GM23338 (cell line): ENCODE measurements around the gene XYLT1. TPM values are rescaled to one million over a fixed set of nuclear protein-coding genes. Genes with fewer than 3 reads are reported as not detected.

Experiments used
- ATAC-seq: fragments of 200-7000 bp; cut with Tn5 transposase; 3 replicates; pipeline ENCODE4 v1.9.1; 2020
- DNase-seq: peaks from one replicate; pipeline ENCODE4 v3.0.0-alpha.2; 2015; ENCODE audit warnings: low spot score
- H2AFZ ChIP-seq: fragments of 200-600 bp; sonication (generic); 2 replicates; pipeline ENCODE4 v1.8.0; 2016; ENCODE audit warnings: antibody characterized with exemption, mild to moderate bottlenecking, moderate library complexity
- H3F3A ChIP-seq: fragments of 200-600 bp; sonication (generic); replicated peaks from 2 replicates; pipeline ENCODE4 v1.8.0; 2017; ENCODE audit warnings: antibody characterized with exemption, mixed run types, low read depth
- H3K27ac ChIP-seq: fragments of 200-600 bp; sonication (generic); 2 replicates; pipeline ENCODE4 v1.6.1; 2016; ENCODE audit warnings: low read depth
- H3K27me3 ChIP-seq: fragments of 200-600 bp; sonication (generic); 2 replicates; pipeline ENCODE4 v1.8.0; 2016; ENCODE audit warnings: mild to moderate bottlenecking, mixed run types, moderate library complexity; ENCODE audit not compliant: insufficient read depth
- H3K36me3 ChIP-seq: fragments of 200-600 bp; sonication (generic); 2 replicates; pipeline ENCODE4 v1.8.0; 2016; ENCODE audit warnings: mild to moderate bottlenecking; ENCODE audit not compliant: insufficient read depth
- H3K4me1 ChIP-seq: fragments of 200-600 bp; sonication (generic); 2 replicates; pipeline ENCODE4 v1.8.0; 2016; ENCODE audit warnings: mild to moderate bottlenecking, moderate library complexity; ENCODE audit not compliant: insufficient read depth
- H3K4me2 ChIP-seq: fragments of 200-600 bp; sonication (generic); 2 replicates; pipeline ENCODE4 v1.7.1; 2017; ENCODE audit warnings: mixed run types
- H3K4me3 ChIP-seq: fragments of 200-600 bp; sonication (generic); 2 replicates; pipeline ENCODE4 v1.6.1; 2016; ENCODE audit warnings: mixed run types
- H3K79me2 ChIP-seq: fragments of 200-600 bp; sonication (generic); replicated peaks from 2 replicates; pipeline ENCODE4 v1.8.0; 2017; ENCODE audit warnings: mild to moderate bottlenecking; ENCODE audit not compliant: insufficient read depth
- H3K9me2 ChIP-seq: fragments of 200-600 bp; sonication (generic); 2 replicates; pipeline ENCODE4 v1.8.0; 2017; ENCODE audit not compliant: insufficient read depth
- H4K20me1 ChIP-seq: fragments of 200-600 bp; sonication (generic); replicated peaks from 2 replicates; pipeline ENCODE4 v1.8.0; 2017; ENCODE audit warnings: mild to moderate bottlenecking; ENCODE audit not compliant: insufficient read depth
- H3K27ac Mint-ChIP-seq: 2 replicates; pipeline ENCODE4 v1.8.0; 2020; ENCODE audit warnings: inconsistent platforms, mild to moderate bottlenecking, moderate library complexity, mixed read lengths
- H3K27me3 Mint-ChIP-seq: 3 replicates; pipeline ENCODE4 v1.8.0; 2022; ENCODE audit warnings: low read depth, mild to moderate bottlenecking, moderate library complexity, mixed read lengths, inconsistent platforms; ENCODE audit not compliant: insufficient read depth, poor library complexity
- H3K36me3 Mint-ChIP-seq: 3 replicates; pipeline ENCODE4 v1.8.0; 2021; ENCODE audit warnings: low read depth, mild to moderate bottlenecking, inconsistent platforms, moderate library complexity, mixed read lengths
- H3K4me1 Mint-ChIP-seq: 3 replicates; pipeline ENCODE4 v1.8.0; 2020; ENCODE audit warnings: mild to moderate bottlenecking, inconsistent platforms, mixed read lengths
- H3K4me3 Mint-ChIP-seq: 3 replicates; pipeline ENCODE4 v1.8.0; 2021; ENCODE audit warnings: moderate library complexity, mild to moderate bottlenecking, inconsistent platforms, mixed read lengths
- H3K9me3 Mint-ChIP-seq: 3 replicates; pipeline ENCODE4 v1.8.0; 2020; ENCODE audit warnings: moderate library complexity, mild to moderate bottlenecking, inconsistent platforms, mixed read lengths
- CREB1 ChIP-seq: fragments of 250-450 bp; sonication (Bioruptor Pico); IDR thresholded peaks from 2 replicates; pipeline ENCODE4 v1.5.0; 2020; ENCODE audit warnings: low read depth, mild to moderate bottlenecking, moderate library complexity
- EZH2 ChIP-seq: fragments of 200-600 bp; sonication (generic); IDR thresholded peaks from one replicate; pipeline ENCODE4 v1.8.0; 2017; ENCODE audit warnings: antibody characterized with exemption, mild to moderate bottlenecking, low read depth; ENCODE audit not compliant: unreplicated experiment
- EZH2phosphoT487 ChIP-seq: fragments of 200-600 bp; sonication (generic); IDR thresholded peaks from one replicate; pipeline ENCODE4 v1.8.1; 2018; ENCODE audit warnings: antibody characterized with exemption; ENCODE audit not compliant: unreplicated experiment
- JUNB ChIP-seq: IDR thresholded peaks from one replicate; pipeline ENCODE4 v1.6.1; 2016; ENCODE audit warnings: antibody characterized with exemption; ENCODE audit not compliant: unreplicated experiment
- NANOG ChIP-seq: IDR thresholded peaks from 2 replicates; pipeline ENCODE4 v1.6.1; 2016; ENCODE audit warnings: antibody characterized with exemption, borderline replicate concordance
- POLR2AphosphoS5 ChIP-seq: IDR thresholded peaks from 2 replicates; pipeline ENCODE4 v1.6.1; 2016; ENCODE audit warnings: antibody characterized with exemption, low read depth
- STAT1 ChIP-seq: IDR thresholded peaks from one replicate; pipeline ENCODE4 v1.6.1; 2016; ENCODE audit warnings: antibody characterized with exemption; ENCODE audit not compliant: unreplicated experiment
- ZNF114 ChIP-seq: fragments of 250-450 bp; sonication (Bioruptor Pico); IDR thresholded peaks from 2 replicates; pipeline ENCODE4 v1.5.0; 2020; ENCODE audit warnings: mild to moderate bottlenecking, moderate library complexity
- ZNF331 ChIP-seq: fragments of 250-450 bp; sonication (Bioruptor Pico); IDR thresholded peaks from 2 replicates; pipeline ENCODE4 v1.5.0; 2020; ENCODE audit warnings: low read depth, mild to moderate bottlenecking, moderate library complexity
- polyA plus RNA-seq: library from polyadenylated mRNA; unstranded; fragments of >200 nt; fragmentation: Nextera tagmentation; extraction: Ambion mirVana; gene quantifications from 2 replicates; pipeline ENCODE4 v1.2.1, GENCODE V29; 2016
- total RNA-seq: library from RNA; depleted of rRNA; stranded (reverse); fragments of >200 nt; shearing (Covaris generic); gene quantifications from 2 replicates; pipeline ENCODE4 v1.2.3, GENCODE V29; 2014
- TF ChIP-seq, protein P1 (sequence below), 2 experiments: fragments of 200-600 bp in 1 of 2; sonication (generic) in 1 of 2; conservative IDR thresholded peaks; 2 replicates each; pipeline versions ENCODE4 v1.5.1 to v1.6.1; 2016 to 2017; ENCODE audit warnings: antibody characterized with exemption in 2 of 2, low read depth in 2 of 2, mild to moderate bottlenecking in 2 of 2, moderate library complexity in 1 of 2
- TF ChIP-seq, protein P2 (sequence below): IDR thresholded peaks from one replicate; pipeline ENCODE4 v1.6.1; 2018; ENCODE audit warnings: antibody characterized with exemption; ENCODE audit not compliant: unreplicated experiment

XYLT1 gene
- total and polyA plus RNA-seq, 2 experiments from 2014 or later: 3.5 to 24.7 TPM

DNA sequence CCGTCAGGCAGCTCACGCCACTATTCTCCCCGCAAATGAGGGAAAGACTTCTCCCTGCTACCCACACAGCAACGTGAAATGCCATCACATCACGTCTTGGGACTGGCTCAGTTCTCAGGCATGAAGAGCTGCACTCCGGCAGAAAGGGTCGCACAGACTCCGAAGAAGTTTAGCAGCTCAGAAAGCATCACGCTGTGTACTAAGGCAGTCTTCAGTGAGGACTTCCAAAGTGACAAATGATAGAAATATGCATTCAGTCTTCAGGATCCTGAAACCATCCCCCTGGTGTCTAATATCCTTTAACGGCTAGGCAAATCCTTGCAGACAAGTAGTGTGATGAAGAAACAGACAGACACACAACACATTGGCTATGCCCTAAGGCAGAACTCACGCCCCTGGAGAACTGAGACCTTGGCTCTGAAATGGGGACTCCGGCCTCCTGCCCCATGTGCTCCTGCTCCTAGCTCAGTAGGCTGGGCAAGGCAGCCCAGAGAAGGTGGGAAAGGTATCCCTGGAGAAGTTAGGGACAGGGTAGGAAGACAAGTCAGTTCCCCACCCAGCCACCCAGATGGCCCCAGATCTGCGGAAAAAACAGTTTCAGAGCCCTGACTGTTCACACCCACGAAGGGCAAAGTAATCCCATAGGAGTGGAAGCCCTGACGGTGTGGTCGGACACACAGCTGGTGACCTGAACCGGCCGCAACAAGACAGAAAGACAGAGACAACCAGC, 1.6 kb downstream of the XYLT1 start:
- Mint-ChIP-seq H3K9me3 (no peaks in the 10 kb centered on the region; the same call in 2 of the 3 replicates), H3K4me3 (peak overlapping the region; percentile 77), H3K27me3 (peaks cover 32% of the 10 kb centered on the region), H3K4me1 (peaks cover 52% of the 10 kb centered on the region), H3K36me3 (peaks cover 4% of the 10 kb centered on the region; the same call in 1 of the 3 replicates), H3K27ac (no peak overlapping the region)
- Histone ChIP-seq H3F3A (peaks cover 7% of the 10 kb centered on the region; the same call in 1 of the 2 replicates), H3K27ac (no peak overlapping the region), H3K27me3 (peaks cover 28% of the 10 kb centered on the region), H3K4me1 (peaks cover 52% of the 10 kb centered on the region), H3K9me2 (no peaks in the 10 kb centered on the region), H3K4me3 (peak overlapping the region; percentile 83), H3K36me3 (no peaks in the 10 kb centered on the region), H3K4me2 (peak overlapping the region; percentile 91), H2AFZ (no peak overlapping the region), H3K79me2 (peaks cover 54% of the 10 kb centered on the region), H4K20me1 (peaks cover 12% of the 10 kb centered on the region; the same call in 1 of the 2 replicates)
- no peak for DNase-seq
- no peak for TF ChIP-seq EZH2
- TF ChIP-seq, protein P1, sequence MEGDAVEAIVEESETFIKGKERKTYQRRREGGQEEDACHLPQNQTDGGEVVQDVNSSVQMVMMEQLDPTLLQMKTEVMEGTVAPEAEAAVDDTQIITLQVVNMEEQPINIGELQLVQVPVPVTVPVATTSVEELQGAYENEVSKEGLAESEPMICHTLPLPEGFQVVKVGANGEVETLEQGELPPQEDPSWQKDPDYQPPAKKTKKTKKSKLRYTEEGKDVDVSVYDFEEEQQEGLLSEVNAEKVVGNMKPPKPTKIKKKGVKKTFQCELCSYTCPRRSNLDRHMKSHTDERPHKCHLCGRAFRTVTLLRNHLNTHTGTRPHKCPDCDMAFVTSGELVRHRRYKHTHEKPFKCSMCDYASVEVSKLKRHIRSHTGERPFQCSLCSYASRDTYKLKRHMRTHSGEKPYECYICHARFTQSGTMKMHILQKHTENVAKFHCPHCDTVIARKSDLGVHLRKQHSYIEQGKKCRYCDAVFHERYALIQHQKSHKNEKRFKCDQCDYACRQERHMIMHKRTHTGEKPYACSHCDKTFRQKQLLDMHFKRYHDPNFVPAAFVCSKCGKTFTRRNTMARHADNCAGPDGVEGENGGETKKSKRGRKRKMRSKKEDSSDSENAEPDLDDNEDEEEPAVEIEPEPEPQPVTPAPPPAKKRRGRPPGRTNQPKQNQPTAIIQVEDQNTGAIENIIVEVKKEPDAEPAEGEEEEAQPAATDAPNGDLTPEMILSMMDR (conservative IDR thresholded peaks at IDR 0.05; ENCODE audit: low read depth in 2 of 2): no peak
- TF ChIP-seq NANOG: no peak
- no peak for TF ChIP-seq STAT1
- TF ChIP-seq ZNF331 (CRISPR knock-in tag): no peak
- ATAC-seq: peak; percentile 4

DNA sequence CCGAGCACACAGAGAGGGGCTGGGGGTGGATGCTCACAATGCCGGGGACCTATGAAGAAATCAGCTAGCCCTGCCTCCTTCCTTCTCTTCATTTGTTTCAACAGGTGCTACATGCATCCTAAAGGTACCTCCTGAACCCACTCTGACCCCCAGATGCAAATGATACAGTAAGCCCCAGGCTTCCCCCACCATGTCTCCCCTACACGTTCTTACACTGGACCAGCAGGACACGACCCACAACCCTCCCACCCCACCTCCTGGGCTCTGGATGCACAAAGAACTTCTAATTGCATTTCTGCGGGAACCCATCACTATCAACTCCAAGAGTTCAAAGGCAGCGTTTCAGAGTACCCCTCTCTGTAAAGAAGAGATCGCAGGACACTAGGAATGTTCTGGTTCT, 2.1 kb downstream of the XYLT1 start:
- Mint-ChIP-seq H3K27me3 (peaks cover 32% of the 10 kb centered on the region), H3K9me3 (no peaks in the 10 kb centered on the region; the same call in 2 of the 3 replicates), H3K36me3 (peaks cover 7% of the 10 kb centered on the region; the same call in 2 of the 3 replicates), H3K4me3 (peak overlapping the region; percentile 77), H3K4me1 (peaks cover 51% of the 10 kb centered on the region), H3K27ac (no peak overlapping the region)
- peaks cover 28% of the 10 kb centered on the region for H3K27me3 ChIP-seq
- no peak overlapping the region for H3K27ac ChIP-seq
- H3F3A ChIP-seq: peaks cover 5% of the 10 kb centered on the region; the same call in 1 of the 2 replicates
- H3K36me3 ChIP-seq: no peaks in the 10 kb centered on the region
- peaks cover 12% of the 10 kb centered on the region; the same call in 1 of the 2 replicates for H4K20me1 ChIP-seq
- ATAC-seq (no peak; the same call in 2 of the 3 replicates), DNase-seq (no peak)
- H3K9me2 ChIP-seq: no peaks in the 10 kb centered on the region
- H3K79me2 ChIP-seq: peaks cover 60% of the 10 kb centered on the region
- peak overlapping the region; percentile 83 for H3K4me3 ChIP-seq
- H2AFZ ChIP-seq: no peak overlapping the region
- H3K4me1 ChIP-seq: peaks cover 52% of the 10 kb centered on the region
- H3K4me2 ChIP-seq: peak overlapping the region; percentile 91
- TF ChIP-seq JUNB (no peak), POLR2AphosphoS5 (no peak), CREB1 (CRISPR knock-in tag) (no peak), EZH2phosphoT487 (no peak), STAT1 (no peak), ZNF331 (CRISPR knock-in tag) (no peak), ZNF114 (CRISPR knock-in tag) (no peak), EZH2 (no peak)
- TF ChIP-seq, protein P1 (conservative IDR thresholded peaks at IDR 0.05; ENCODE audit: low read depth in 2 of 2): no peak
- TF ChIP-seq, protein P2, sequence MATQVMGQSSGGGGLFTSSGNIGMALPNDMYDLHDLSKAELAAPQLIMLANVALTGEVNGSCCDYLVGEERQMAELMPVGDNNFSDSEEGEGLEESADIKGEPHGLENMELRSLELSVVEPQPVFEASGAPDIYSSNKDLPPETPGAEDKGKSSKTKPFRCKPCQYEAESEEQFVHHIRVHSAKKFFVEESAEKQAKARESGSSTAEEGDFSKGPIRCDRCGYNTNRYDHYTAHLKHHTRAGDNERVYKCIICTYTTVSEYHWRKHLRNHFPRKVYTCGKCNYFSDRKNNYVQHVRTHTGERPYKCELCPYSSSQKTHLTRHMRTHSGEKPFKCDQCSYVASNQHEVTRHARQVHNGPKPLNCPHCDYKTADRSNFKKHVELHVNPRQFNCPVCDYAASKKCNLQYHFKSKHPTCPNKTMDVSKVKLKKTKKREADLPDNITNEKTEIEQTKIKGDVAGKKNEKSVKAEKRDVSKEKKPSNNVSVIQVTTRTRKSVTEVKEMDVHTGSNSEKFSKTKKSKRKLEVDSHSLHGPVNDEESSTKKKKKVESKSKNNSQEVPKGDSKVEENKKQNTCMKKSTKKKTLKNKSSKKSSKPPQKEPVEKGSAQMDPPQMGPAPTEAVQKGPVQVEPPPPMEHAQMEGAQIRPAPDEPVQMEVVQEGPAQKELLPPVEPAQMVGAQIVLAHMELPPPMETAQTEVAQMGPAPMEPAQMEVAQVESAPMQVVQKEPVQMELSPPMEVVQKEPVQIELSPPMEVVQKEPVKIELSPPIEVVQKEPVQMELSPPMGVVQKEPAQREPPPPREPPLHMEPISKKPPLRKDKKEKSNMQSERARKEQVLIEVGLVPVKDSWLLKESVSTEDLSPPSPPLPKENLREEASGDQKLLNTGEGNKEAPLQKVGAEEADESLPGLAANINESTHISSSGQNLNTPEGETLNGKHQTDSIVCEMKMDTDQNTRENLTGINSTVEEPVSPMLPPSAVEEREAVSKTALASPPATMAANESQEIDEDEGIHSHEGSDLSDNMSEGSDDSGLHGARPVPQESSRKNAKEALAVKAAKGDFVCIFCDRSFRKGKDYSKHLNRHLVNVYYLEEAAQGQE: no peak
